Retinal pigment epithelial cell (primary cell): ENCODE data around the gene LIMA1.

Experiments used
- DNase-seq: peaks from one replicate; pipeline ENCODE4 v3.0.0-alpha.2; 2010; ENCODE audit warnings: low read depth
- H3K4me3 ChIP-seq: 2 replicates; pipeline ENCODE4 v1.5.1; 2011; ENCODE audit warnings: mild to moderate bottlenecking, low read length, control low read depth, moderate library complexity
- CTCF ChIP-seq: conservative IDR thresholded peaks from 2 replicates; pipeline ENCODE4 v1.5.1; 2011; ENCODE audit warnings: low read depth, low read length, control low read depth, inconsistent platforms

LIMA1 gene

GRCh38 chr12:50214018-50214417, 69.3 kb downstream of the LIMA1 start:
- DNase-seq = no peak
- no peak overlapping the region for H3K4me3 ChIP-seq
- no peak for TF ChIP-seq CTCF

- no peak for TF ChIP-seq CTCF
- no peak overlapping the region for H3K4me3 ChIP-seq
Observed at GRCh38 chr12:50213439-50213838, 69.9 kb downstream of the LIMA1 start.

GRCh38 chr12:50212071-50212467, 71.3 kb downstream of the LIMA1 start:
- no peak overlapping the region for H3K4me3 ChIP-seq
- no peak for TF ChIP-seq CTCF
- DNase-seq = no peak

More at GRCh38 chr12:50213439-50213838, 69.9 kb downstream of the LIMA1 start:
- no peak for DNase-seq

- DNase-seq = no peak
- H3K4me3 ChIP-seq = no peak overlapping the region
- no peak for TF ChIP-seq CTCF
Observed at GRCh38 chr12:50211392-50212070, 71.8 kb downstream of the LIMA1 start.

- no peak for DNase-seq
- no peak for TF ChIP-seq CTCF
- H3K4me3 ChIP-seq = no peak overlapping the region
Observed at GRCh38 chr12:50207424-50207823, 75.9 kb downstream of the LIMA1 start.

- no peak for TF ChIP-seq CTCF
- no peak overlapping the region for H3K4me3 ChIP-seq
- no peak for DNase-seq
Observed at GRCh38 chr12:50205648-50206047, 77.7 kb downstream of the LIMA1 start.

GRCh38 chr12:50203691-50204090, 79.6 kb downstream of the LIMA1 start:
- no peak overlapping the region for H3K4me3 ChIP-seq
- DNase-seq = no peak
- no peak for TF ChIP-seq CTCF
